Keratinocyte (primary cell): ENCODE measurements around the gene NINJ1. TPM values are rescaled to one million over a fixed set of nuclear protein-coding genes. Genes with fewer than 3 reads are reported as not detected.

Source experiments
- DNase-seq: peaks from one replicate; pipeline ENCODE4 v3.0.0-alpha.2; 2011; ENCODE audit warnings: low read depth, missing footprints, low spot score
- FAIRE-seq: peaks from 2 replicates; lab custom pipeline; 2011; peaks lifted over from hg19 to GRCh38; lab: Jason Lieb, UNC
- H2AFZ ChIP-seq: 2 replicates; pipeline ENCODE4 v1.6.0; 2012; ENCODE audit warnings: low read length, control low read depth, inconsistent platforms; ENCODE audit not compliant: control insufficient read depth
- H3K27ac ChIP-seq: 2 replicates; pipeline ENCODE4 v1.5.1; 2011; ENCODE audit warnings: low read length; ENCODE audit not compliant: control insufficient read depth, insufficient read depth
- H3K27me3 ChIP-seq: 3 replicates; pipeline ENCODE4 v1.6.0; 2011; ENCODE audit warnings: low read length; ENCODE audit not compliant: control insufficient read depth, insufficient read depth; ENCODE audit errors: extremely low read depth
- H3K36me3 ChIP-seq, 2 experiments: 2 replicates in 1 of 2; 3 replicates in 1 of 2; pipeline ENCODE4 v1.5.1; 2011; ENCODE audit warnings: low read length in 2 of 2, mild to moderate bottlenecking in 1 of 2; ENCODE audit not compliant: control insufficient read depth in 2 of 2, insufficient read depth in 2 of 2; ENCODE audit errors: extremely low read depth in 1 of 2
- H3K4me1 ChIP-seq: 3 replicates; pipeline ENCODE4 v1.5.1; 2011; ENCODE audit warnings: low read length; ENCODE audit not compliant: control insufficient read depth, insufficient read depth; ENCODE audit errors: extremely low read depth
- H3K4me2 ChIP-seq: 3 replicates; pipeline ENCODE4 v1.6.0; 2011; ENCODE audit warnings: low read depth, low read length; ENCODE audit not compliant: control insufficient read depth, insufficient read depth; ENCODE audit errors: extremely low read depth
- H3K4me3 ChIP-seq, 3 experiments: fragments of 200-600 bp in 1 of 3; sonication (generic) in 1 of 3; 2 replicates in 2 of 3; 3 replicates in 1 of 3; pipeline ENCODE4 v1.5.1; 2011 to 2016; ENCODE audit warnings: low read length in 3 of 3, mild to moderate bottlenecking in 3 of 3, control low read depth in 2 of 3, inconsistent platforms in 1 of 3, low read depth in 1 of 3, mixed read lengths in 1 of 3, mixed run types in 1 of 3, moderate library complexity in 1 of 3; ENCODE audit not compliant: control insufficient read depth in 2 of 3, insufficient read depth in 2 of 3; ENCODE audit errors: extremely low read depth in 1 of 3
- H3K79me2 ChIP-seq: 2 replicates; pipeline ENCODE4 v1.6.0; 2012; ENCODE audit warnings: low read length; ENCODE audit not compliant: control insufficient read depth, insufficient read depth
- H3K9ac ChIP-seq: 3 replicates; pipeline ENCODE4 v1.6.0; 2011; ENCODE audit warnings: low read length; ENCODE audit not compliant: control insufficient read depth, insufficient read depth; ENCODE audit errors: extremely low read depth
- H3K9me1 ChIP-seq: 3 replicates; pipeline ENCODE4 v1.6.0; 2011; ENCODE audit warnings: low read length; ENCODE audit not compliant: control insufficient read depth, insufficient read depth; ENCODE audit errors: extremely low read depth
- H3K9me3 ChIP-seq: 2 replicates; pipeline ENCODE4 v1.5.1; 2012; ENCODE audit warnings: low read depth, low read length; ENCODE audit not compliant: control insufficient read depth
- H4K20me1 ChIP-seq: 3 replicates; pipeline ENCODE4 v1.6.0; 2011; ENCODE audit warnings: low read length; ENCODE audit not compliant: control insufficient read depth, insufficient read depth; ENCODE audit errors: extremely low read depth
- CTCF ChIP-seq, 3 experiments: IDR thresholded peaks in 1 of 3; conservative IDR thresholded peaks in 1 of 3; optimal IDR thresholded peaks in 1 of 3; 2 replicates in 2 of 3; 3 replicates in 1 of 3; pipeline versions ENCODE3 to v1.5.1; 2011; ENCODE audit warnings: low read length in 3 of 3, mild to moderate bottlenecking in 3 of 3, moderate library complexity in 2 of 3, control low read depth in 1 of 3, inconsistent platforms in 1 of 3; ENCODE audit not compliant: insufficient read depth in 2 of 3; ENCODE audit errors: extremely low read depth in 1 of 3
- EZH2 ChIP-seq: IDR thresholded peaks from one replicate; pipeline ENCODE4 v1.6.1; 2012; ENCODE audit warnings: inconsistent platforms, mild to moderate bottlenecking, low read length, moderate library complexity
- dilution Hi-C: fragments of 300-500 bp; cut with MboI; formaldehyde crosslinking; loops from one replicate; pipeline ENCODE4 v1.7.0; 2020; ENCODE audit warnings: low sequenced_read_pairs; ENCODE audit not compliant: extremely low pct_ligation_motif_present
- polyA plus RNA-seq, 5 experiments: library from polyadenylated mRNA; depleted of rRNA in 3 of 5; stranded (reverse) in 3 of 5; stranded (forward) in 1 of 5; unstranded in 1 of 5; fragments of >200 nt; gene quantifications; 1 replicate in 1 of 5; 2 replicates in 3 of 5; 3 replicates in 1 of 5; pipeline versions ENCODE4 v1.2.1 to v1.2.3, GENCODE V29; 2011 to 2012; ENCODE audit warnings: missing spikeins in 2 of 5, low read depth in 1 of 5, low replicate concordance in 1 of 5

Gene NINJ1
- polyA plus RNA-seq, 1 donor (not counting 4 experiments of a cell fraction or from before 2014, with no cell fraction given): 7.4 TPM

DNA sequence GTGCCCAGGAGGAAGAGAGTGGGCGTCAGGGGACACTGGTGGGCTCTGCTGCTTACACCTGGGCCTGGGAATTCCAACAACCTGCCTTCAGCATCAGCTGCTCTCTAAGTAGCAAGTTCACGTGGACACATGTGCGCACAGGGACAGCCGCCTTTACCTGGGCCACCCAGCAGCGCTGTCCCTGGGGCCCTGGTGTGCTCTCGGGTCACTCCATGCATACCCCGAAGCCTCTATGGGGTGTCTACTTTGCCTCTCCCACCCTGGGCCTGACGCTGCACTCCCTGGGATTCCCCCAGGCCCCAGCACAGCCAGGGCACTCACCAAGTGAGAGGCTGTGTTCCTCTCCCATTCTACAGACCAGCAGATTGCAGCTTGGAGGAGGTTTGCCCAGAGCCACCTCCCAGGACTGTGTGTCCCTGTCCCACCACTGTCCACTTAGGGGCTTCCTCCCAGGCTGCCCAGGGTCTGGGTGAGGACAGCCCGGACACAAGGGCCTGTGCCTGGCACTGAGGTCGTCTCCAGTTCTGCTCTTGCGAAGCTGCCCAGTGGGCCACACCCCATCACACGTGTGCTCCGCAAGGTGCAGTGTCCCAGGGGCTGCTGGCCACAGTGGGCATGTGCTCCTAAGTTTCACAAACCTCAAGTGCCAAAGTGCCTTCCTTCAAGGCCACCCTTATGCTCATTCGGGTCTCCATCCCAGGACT is 5.9 kb downstream of the NINJ1 start:
- no peak for DNase-seq
- Histone ChIP-seq H3K27me3 (peaks cover 5% of the 10 kb centered on the region), H3K9me1 (no peaks in the 10 kb centered on the region), H3K9ac (no peak overlapping the region), H3K4me2 (no peak overlapping the region), H3K79me2 (no peaks in the 10 kb centered on the region), H4K20me1 (no peaks in the 10 kb centered on the region), H3K4me1 (peaks cover 9% of the 10 kb centered on the region), H3K9me3 (no peaks in the 10 kb centered on the region), H2AFZ (no peak overlapping the region), H3K27ac (no peak overlapping the region), H3K36me3 (no peaks in the 10 kb centered on the region), H3K4me3 (no peak overlapping the region)
- no peak for TF ChIP-seq CTCF (optimal IDR thresholded peaks at IDR 0.05 in 1 of 3, IDR thresholded peaks at IDR 0.05 in 1 of 3, conservative IDR thresholded peaks at IDR 0.05 in 1 of 3; ENCODE audit: extremely low read depth in 1 of 3, insufficient read depth in 2 of 3, low read length in 3 of 3)
- TF ChIP-seq EZH2: no peak
- dilution Hi-C loops: no loop called here
- FAIRE-seq: no peak

DNA sequence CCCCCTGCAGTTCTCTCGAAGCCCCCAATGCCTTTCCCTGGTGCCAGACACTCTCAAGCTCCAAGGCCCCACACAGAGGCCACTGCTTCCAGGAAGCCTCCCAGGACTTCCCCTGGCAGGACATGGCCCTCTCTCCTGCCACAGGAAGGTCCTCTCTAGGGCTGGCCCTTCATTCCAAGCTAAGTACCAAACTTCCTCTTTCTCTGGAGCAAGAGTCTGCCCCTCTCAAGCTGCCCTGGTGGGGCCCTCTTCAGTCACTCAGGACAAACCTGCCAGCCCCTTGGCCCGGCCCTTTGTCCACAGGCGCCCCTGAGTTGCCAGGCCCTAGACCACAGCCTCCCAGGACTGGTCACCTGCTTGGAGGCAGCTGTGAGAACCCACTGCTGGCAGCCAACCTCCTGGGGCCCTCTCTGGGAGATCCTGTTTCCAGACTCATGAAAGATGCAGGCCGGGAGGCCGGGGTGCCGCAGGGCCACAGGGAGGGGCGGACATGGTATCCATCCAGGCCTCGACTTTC is 6.6 kb downstream of the NINJ1 start:
- no peak overlapping the region for H3K9ac ChIP-seq
- H3K4me1 ChIP-seq: peaks cover 2% of the 10 kb centered on the region
- TF ChIP-seq EZH2 (no peak), CTCF (optimal IDR thresholded peaks at IDR 0.05 in 1 of 3, IDR thresholded peaks at IDR 0.05 in 1 of 3, conservative IDR thresholded peaks at IDR 0.05 in 1 of 3; ENCODE audit: extremely low read depth in 1 of 3, insufficient read depth in 2 of 3, low read length in 3 of 3) (no peak)
- H3K27me3 ChIP-seq: no peaks in the 10 kb centered on the region
- no peak overlapping the region for H3K27ac ChIP-seq
- H3K9me3 ChIP-seq: no peaks in the 10 kb centered on the region
- no peak overlapping the region for H3K4me3 ChIP-seq
- no peak overlapping the region for H2AFZ ChIP-seq
- DNase-seq (no peak), FAIRE-seq (no peak)
- H3K4me2 ChIP-seq: no peak overlapping the region
- dilution Hi-C loops: no loop called here
- no peaks in the 10 kb centered on the region for H3K9me1 ChIP-seq
- no peaks in the 10 kb centered on the region for H3K79me2 ChIP-seq
- no peaks in the 10 kb centered on the region for H4K20me1 ChIP-seq
- no peaks in the 10 kb centered on the region for H3K36me3 ChIP-seq
